GM21360 (cell line): ENCODE results near the gene KCNH1.

Source experiments
- ATAC-seq: cut with Tn5 transposase; IDR thresholded peaks from one replicate; pipeline ENCODE4 v1.9.1; 2021; ENCODE audit warnings: mild to moderate bottlenecking, moderate library complexity; ENCODE audit not compliant: unreplicated experiment

KCNH1 gene

GRCh38 chr1:210657806-210658205 lies 476.1 kb downstream of the KCNH1 start:
- no peak for ATAC-seq

GRCh38 chr1:210655511-210655910 lies 478.4 kb downstream of the KCNH1 start:
- ATAC-seq = no peak

DNA sequence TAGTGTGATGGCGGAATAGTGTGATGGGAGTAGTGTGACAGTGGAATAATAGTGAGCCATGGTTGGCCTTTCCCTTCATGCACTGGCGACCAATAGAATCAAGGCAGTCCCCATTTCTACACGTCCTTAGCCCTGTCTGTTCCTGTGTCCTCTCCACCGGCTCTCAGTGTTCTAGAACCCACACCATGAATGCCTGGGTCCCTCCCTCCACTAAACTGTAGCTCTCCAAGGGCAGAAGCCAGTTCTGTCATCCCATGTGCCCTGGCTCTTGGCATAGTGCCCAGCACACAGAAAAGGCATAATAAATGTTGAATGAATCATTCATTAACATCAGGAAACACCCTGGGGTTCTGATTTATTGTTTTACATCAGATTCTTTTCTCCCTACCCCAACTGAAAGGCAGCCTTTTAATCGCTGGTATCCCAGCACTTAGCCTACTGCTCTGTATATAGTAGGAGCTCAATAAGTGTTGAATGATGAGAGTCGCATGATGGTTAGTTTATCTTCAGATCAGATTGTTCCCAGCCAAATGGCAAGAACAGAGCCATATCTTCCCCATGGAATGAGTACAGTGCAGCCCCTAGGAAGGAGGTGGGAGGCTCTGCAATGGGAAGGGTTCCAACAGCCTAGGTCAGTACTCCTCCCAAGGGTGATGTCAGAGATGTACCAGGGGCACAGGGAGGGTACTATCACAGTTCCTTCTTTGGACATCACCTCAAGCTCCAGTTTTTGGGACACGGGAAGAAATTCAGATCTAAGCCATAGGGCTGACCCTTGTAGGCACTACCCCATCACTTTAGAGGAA lies 479.6 kb downstream of the KCNH1 start:
- ATAC-seq = no peak

DNA sequence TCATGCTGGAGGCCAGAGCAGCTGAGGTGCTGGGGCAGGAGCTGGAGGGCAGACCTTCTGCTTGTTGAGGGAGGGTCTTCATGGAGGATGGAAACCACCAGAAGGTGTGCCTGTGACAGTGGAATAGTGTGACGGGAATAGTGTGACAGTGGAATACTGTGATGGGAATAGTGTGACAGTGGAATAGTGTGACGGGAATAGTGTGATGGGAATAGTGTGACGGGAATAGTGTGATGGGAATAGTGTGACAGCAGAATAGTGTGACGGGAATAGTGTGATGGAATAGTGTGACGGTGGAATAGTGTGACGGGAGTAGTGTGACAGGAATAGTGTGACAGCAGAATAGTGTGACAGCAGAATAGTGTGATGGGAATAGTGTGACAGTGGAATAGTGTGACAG lies 480.2 kb downstream of the KCNH1 start:
- ATAC-seq = no peak

DNA sequence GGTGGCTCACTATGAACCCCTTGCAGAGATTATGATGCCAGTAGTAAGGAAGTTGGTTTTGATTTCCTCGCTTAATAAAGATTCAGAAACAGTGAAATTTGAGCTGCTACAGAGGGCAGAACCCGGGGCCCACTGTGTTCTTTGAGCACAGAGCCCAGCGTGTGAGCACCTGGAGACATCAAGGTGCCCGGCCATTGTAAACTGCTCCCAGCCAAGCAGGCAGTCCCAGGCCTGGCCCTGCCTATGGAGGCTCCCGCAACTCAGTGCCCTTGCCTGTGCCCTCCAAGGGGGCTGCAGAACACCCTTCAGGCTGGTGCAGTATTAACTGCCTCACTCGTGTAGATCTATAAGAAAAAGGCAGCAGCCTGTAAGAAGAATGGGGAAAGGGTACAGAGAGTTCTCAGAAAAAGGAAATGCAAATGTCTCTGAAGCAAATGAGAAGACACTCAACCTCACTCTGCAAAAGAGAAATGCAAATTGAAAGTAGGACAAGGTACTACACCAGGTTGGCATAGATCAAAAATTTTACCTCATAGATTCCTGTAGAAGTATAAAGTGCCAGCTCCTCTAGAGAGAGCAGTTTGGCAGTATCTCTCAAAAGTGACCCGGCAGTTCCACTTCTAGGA lies 481.5 kb downstream of the KCNH1 start:
- ATAC-seq = no peak

DNA sequence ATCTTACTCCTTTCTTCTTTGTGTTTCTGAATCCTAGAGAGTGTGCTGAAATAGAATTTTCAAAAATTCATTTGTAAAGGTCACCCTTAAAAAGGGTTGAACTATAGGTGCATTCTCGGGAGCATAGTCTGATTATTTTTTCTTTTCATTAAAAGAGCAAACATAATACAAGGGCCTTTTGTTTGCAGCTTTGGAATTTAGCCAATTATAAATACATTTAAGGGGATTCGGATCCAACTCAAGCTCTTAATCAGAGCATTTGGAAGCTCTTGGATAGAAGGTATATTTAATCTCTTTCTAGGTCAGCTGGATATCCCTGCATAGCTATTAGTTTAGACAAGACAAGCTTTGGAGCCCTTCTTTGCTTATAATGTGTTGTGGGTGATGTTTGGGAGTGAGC lies 483.5 kb downstream of the KCNH1 start:
- ATAC-seq = no peak

- ATAC-seq = no peak
These were observed 485.2 kb downstream of the KCNH1 start for GRCh38 chr1:210648588-210649269.

- no peak for ATAC-seq
These were observed 486.3 kb downstream of the KCNH1 start for GRCh38 chr1:210647406-210648333.

GRCh38 chr1:210646258-210646616 lies 487.7 kb downstream of the KCNH1 start:
- no peak for ATAC-seq

GRCh38 chr1:210645582-210646257 lies 488.2 kb downstream of the KCNH1 start:
- no peak for ATAC-seq

- ATAC-seq = no peak
These were observed 492.4 kb downstream of the KCNH1 start for GRCh38 chr1:210641582-210641981.

DNA sequence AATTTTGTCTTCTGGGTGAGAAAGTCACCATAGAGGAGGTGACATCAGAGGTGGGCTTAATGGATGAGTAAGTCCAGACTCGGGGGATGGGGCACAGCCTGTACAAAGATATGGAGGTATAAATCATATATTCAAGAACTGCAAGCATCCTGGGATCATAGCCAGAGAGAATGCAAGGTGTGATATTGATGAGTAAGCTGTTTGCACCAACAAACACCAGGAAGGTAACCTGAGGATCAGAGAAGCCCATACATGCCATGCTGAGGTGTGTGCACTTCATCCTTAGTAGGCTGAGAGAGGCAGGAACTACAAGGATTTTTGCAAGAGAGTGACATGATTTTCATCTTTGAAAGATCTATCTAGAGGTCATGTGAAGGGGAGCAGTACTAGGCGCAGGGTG lies 498.8 kb downstream of the KCNH1 start:
- no peak for ATAC-seq

- ATAC-seq = no peak
These were observed 500.3 kb downstream of the KCNH1 start for GRCh38 chr1:210633636-210634035.

- ATAC-seq = no peak
These were observed 500.8 kb downstream of the KCNH1 start for GRCh38 chr1:210633140-210633539.

- ATAC-seq = no peak
These were observed 502.5 kb downstream of the KCNH1 start for GRCh38 chr1:210631399-210631798.

DNA sequence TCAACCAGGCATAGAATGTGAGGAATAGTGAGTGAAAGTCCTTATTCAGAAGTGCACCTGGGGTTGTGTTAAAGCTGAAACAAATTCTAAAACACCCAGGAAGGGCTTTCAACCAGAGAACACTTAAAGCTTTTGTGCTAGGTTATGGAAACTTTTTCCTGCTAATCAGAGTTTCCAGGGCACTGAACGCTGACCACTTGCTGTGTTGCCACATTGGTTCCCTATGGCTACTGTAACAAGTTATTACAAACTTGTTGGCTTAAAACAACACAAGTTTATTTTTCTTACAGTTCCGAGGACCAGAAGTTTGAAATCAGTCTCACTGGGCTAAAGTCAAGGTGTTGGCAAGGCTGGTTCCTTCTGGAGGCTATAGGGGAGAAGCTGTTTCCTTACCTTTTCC lies 504.7 kb downstream of the KCNH1 start:
- ATAC-seq = no peak

DNA sequence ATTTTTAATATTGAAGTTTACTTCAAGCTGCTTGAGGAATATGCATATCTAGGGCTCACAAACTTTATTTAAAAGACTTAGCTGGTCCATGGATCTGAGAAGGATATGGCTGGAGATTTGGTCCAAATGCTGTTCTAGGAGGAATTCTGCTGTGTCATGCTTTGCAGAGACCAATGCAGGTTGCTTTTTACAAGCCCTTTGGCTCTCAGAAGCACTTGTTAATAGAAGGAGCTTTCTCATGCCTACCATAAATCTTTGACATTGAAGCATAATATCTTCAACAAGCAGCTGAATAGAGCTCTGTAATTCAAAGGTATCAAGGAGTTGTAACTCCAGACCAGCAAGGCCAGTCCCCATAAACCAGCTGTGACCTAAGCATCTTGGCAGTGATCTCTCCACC lies 506.2 kb downstream of the KCNH1 start:
- no peak for ATAC-seq
